PFSK-1 (cell line): ENCODE results near the gene FUT8.

Experiments
- FOXP2 ChIP-seq: optimal IDR thresholded peaks from 2 replicates; pipeline ENCODE3; 2011; ENCODE audit warnings: borderline replicate concordance, control low read depth, inconsistent platforms; ENCODE audit not compliant: insufficient read depth; ENCODE audit errors: extremely low read length, extremely low read depth
- POLR2AphosphoS5 ChIP-seq: IDR thresholded peaks from 2 replicates; pipeline ENCODE4 v1.6.1; 2012; ENCODE audit warnings: low read depth, mild to moderate bottlenecking, control low read depth, low read length, moderate library complexity
- REST ChIP-seq, 2 experiments: IDR thresholded peaks; 2 replicates each; pipeline versions ENCODE4 v1.6.1 to v1.8.0; 2011 to 2012; ENCODE audit warnings: low read depth in 2 of 2, low read length in 2 of 2, control low read depth in 1 of 2, inconsistent platforms in 1 of 2, mild to moderate bottlenecking in 1 of 2, moderate library complexity in 1 of 2; ENCODE audit not compliant: insufficient read depth in 1 of 2
- SIN3A ChIP-seq: IDR thresholded peaks from 2 replicates; pipeline ENCODE4 v1.6.1; 2012; ENCODE audit warnings: mild to moderate bottlenecking, low read length, moderate library complexity, borderline replicate concordance; ENCODE audit not compliant: insufficient read depth
- TAF1 ChIP-seq: IDR thresholded peaks from 2 replicates; pipeline ENCODE4 v1.6.1; 2012; ENCODE audit warnings: low read length, control low read depth, borderline replicate concordance; ENCODE audit not compliant: insufficient read depth

FUT8 gene

GRCh38 chr14:65656554-65656953 lies 244.0 kb downstream of the FUT8 start:
- TF ChIP-seq FOXP2: no peak
- no peak for TF ChIP-seq REST (IDR thresholded peaks at IDR 0.05; ENCODE audit: insufficient read depth in 1 of 2, low read depth in 2 of 2, low read length in 2 of 2)
- TF ChIP-seq POLR2AphosphoS5: no peak
- no peak for TF ChIP-seq SIN3A
- TF ChIP-seq TAF1: no peak

- TF ChIP-seq POLR2AphosphoS5 (no peak), REST (IDR thresholded peaks at IDR 0.05; ENCODE audit: insufficient read depth in 1 of 2, low read depth in 2 of 2, low read length in 2 of 2) (no peak), FOXP2 (no peak), SIN3A (no peak), TAF1 (no peak)
Observed at GRCh38 chr14:65658202-65658601, 245.7 kb downstream of the FUT8 start.

- no peak for TF ChIP-seq TAF1
- no peak for TF ChIP-seq SIN3A
- no peak for TF ChIP-seq REST (IDR thresholded peaks at IDR 0.05; ENCODE audit: insufficient read depth in 1 of 2, low read depth in 2 of 2, low read length in 2 of 2)
- no peak for TF ChIP-seq FOXP2
- TF ChIP-seq POLR2AphosphoS5: no peak
Observed at GRCh38 chr14:65661865-65662264, 249.3 kb downstream of the FUT8 start.

- TF ChIP-seq POLR2AphosphoS5 (no peak), REST (IDR thresholded peaks at IDR 0.05; ENCODE audit: insufficient read depth in 1 of 2, low read depth in 2 of 2, low read length in 2 of 2) (no peak), TAF1 (no peak), SIN3A (no peak), FOXP2 (no peak)
Observed at GRCh38 chr14:65664436-65664835, 251.9 kb downstream of the FUT8 start.

- TF ChIP-seq TAF1: no peak
- TF ChIP-seq REST (IDR thresholded peaks at IDR 0.05; ENCODE audit: insufficient read depth in 1 of 2, low read depth in 2 of 2, low read length in 2 of 2): no peak
- TF ChIP-seq SIN3A: no peak
- TF ChIP-seq FOXP2: no peak
- TF ChIP-seq POLR2AphosphoS5: no peak
Observed at GRCh38 chr14:65676361-65677014, 264.0 kb downstream of the FUT8 start.
